Measurements from ENCODE around the gene ADSL.

- TF ChIP-seq CTCF (conservative IDR thresholded peaks at IDR 0.05 in 1 of 2, IDR thresholded peaks at IDR 0.05 in 1 of 2; ENCODE audit: extremely low read depth in 1 of 2, insufficient read depth in 1 of 2, low read depth in 1 of 2, low read length in 2 of 2) (no peak), EZH2 (IDR thresholded peaks at IDR 0.05; ENCODE audit: borderline replicate concordance, low read length) (no peak)
Observed at GRCh38 chr22:40401981-40402406, 55.7 kb downstream of the ADSL start.

All from mammary epithelial cell (primary cell).